Erythroblast (primary cell): ENCODE data around the gene IMPDH1.

Source experiments
- DNase-seq, 2 experiments: peaks; one replicate each; lab custom pipeline; 2025; lab: John Stamatoyannopoulos, UW
- GATA1 ChIP-seq: IDR thresholded peaks from 2 replicates; pipeline ENCODE4 v1.6.1; 2011; ENCODE audit warnings: low read depth, mild to moderate bottlenecking, control low read depth, low read length, moderate library complexity
- POLR2A ChIP-seq: IDR thresholded peaks from 2 replicates; pipeline ENCODE4 v1.6.1; 2011; ENCODE audit warnings: mild to moderate bottlenecking, low read length

IMPDH1 gene

GRCh38 chr7:128390871-128391565 lies 18.8 kb downstream of the IMPDH1 start:
- no peak for TF ChIP-seq GATA1
- no peak for TF ChIP-seq POLR2A
- DNase-seq, result no peak

- no peak for TF ChIP-seq GATA1
- TF ChIP-seq POLR2A, result no peak
- no peak for DNase-seq
Measured at GRCh38 chr7:128389618-128390329, 20.0 kb downstream of the IMPDH1 start.

- no peak for DNase-seq
- TF ChIP-seq POLR2A (no peak), GATA1 (no peak)
Measured at GRCh38 chr7:128389085-128389617, 20.6 kb downstream of the IMPDH1 start.

DNA sequence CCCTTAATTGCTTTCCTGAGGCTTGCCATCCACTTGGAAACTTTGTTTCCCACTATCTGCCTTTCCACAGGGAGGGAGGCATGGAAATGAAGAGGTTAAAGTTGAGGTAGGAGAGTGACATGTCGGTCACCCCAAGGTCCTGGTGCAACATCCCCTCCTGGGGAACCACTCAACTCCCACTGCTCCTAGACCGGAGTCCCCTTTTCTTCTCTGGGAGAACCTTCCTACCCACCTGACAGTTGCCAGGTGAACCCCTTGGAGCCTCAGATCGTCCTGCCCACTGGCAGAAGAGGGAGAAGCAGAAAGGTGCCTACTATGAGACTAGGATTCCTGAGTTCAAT lies 21.7 kb downstream of the IMPDH1 start:
- no peak for DNase-seq
- TF ChIP-seq GATA1 (no peak), POLR2A (no peak)

DNA sequence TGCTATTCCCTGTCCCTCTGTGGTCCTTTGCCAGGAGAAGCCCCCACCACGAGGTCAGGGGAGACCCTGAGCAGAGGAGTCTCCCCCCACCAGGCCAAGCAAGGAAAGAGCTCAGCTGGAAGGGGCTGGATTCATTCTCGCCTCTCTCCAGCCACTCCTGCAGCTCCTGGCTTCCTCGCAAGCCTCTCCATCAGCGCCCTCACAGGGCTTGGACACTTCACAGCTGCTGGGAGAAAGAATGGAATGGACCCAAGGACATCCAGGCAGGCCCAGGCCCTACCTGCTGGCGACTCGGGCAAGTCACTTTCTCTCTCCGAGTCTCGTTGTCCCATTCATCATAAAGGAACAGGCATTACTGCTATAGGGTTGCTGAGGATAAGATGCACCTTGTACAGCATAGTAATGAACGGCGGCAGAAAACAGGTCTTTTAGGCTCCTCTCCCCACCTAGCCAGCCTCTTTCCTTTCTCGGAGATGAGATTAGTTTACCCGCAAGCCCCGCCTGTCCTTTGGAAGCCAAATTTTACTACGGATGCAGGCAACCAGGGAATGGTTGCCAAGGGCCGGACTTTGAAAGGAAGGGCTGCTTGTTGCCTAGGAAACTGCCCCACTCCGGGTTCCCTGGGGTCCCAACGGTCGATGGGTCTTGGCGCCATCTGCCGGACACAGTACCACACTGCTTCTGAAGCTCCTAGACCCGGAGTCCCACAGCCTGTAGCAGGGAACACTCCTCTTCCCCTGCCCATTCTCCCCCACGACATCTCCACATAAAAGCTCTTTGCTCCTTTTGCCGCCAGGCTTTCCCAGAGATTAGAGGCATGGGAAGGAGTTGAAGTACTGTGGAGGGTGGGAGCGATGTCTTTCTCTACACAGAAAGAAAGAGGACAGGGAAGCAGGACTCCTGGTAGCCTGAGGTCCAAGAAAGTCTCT lies 22.3 kb downstream of the IMPDH1 start:
- DNase-seq, result peak; percentile 51 to 71
- TF ChIP-seq GATA1 (no peak), POLR2A (no peak)

GRCh38 chr7:128385988-128386925 lies 23.5 kb downstream of the IMPDH1 start:
- DNase-seq, result no peak
- TF ChIP-seq POLR2A, result no peak
- no peak for TF ChIP-seq GATA1

- no peak for TF ChIP-seq POLR2A
- no peak for TF ChIP-seq GATA1
Measured at GRCh38 chr7:128384726-128385125, 25.1 kb downstream of the IMPDH1 start.

DNA sequence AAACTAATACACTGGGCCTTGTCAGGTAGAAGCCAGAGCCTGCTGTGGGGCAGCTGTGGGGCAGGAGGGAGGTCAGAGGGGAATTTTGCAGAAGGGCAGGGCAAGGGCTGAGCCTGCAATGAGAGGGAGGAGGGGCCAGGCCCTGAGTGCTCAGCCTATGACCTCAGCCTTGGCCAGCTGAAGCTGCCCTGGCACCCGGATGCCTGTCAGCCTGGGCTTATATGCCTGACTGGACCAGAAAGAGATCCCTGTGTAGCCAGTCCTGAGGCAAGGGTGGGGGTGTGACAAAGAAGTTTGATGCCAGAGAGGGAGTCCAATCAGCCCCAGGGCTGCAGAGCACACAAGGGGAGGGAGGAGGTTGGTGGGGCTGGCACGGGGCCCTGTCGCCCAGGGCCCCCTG lies 26.0 kb downstream of the IMPDH1 start:
- DNase-seq, result no peak
- TF ChIP-seq POLR2A (no peak), GATA1 (no peak)

More at GRCh38 chr7:128384726-128385125, 25.1 kb downstream of the IMPDH1 start:
- no peak for DNase-seq

DNA sequence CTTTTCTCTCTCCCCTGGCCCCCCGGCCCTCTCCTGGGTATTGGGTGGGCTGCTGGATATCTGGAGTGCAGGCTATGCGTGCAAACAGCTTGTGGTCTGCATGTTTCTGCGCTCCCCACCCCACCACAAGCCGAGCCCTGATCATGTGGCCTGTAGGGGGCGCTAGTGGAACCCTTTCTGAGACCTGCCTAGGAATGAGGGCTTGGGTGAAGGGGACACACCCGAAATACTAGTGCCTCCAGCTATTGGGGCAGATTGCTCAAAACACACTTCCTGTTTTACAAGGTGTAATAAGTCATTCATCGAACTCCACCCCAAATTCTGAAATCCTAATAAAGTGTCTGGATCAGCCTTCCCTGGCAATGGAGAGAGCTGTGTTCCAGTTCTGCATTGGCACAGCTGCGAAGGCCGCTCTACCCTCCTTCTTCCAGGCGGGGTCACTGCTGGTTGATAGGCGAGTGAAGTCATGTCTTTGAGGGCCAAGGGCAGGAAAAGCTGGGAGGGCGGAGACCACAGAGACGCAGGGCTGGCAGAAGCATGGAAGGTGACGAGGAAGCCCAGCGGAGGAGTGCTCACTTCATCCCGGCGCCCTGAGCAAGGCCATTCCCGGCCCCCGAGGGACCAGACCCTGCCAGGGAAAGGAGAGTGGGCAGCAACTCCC lies 28.5 kb downstream of the IMPDH1 start:
- DNase-seq, result peak; percentile 47 to 64
- TF ChIP-seq POLR2A, result no peak
- TF ChIP-seq GATA1, result no peak

DNA sequence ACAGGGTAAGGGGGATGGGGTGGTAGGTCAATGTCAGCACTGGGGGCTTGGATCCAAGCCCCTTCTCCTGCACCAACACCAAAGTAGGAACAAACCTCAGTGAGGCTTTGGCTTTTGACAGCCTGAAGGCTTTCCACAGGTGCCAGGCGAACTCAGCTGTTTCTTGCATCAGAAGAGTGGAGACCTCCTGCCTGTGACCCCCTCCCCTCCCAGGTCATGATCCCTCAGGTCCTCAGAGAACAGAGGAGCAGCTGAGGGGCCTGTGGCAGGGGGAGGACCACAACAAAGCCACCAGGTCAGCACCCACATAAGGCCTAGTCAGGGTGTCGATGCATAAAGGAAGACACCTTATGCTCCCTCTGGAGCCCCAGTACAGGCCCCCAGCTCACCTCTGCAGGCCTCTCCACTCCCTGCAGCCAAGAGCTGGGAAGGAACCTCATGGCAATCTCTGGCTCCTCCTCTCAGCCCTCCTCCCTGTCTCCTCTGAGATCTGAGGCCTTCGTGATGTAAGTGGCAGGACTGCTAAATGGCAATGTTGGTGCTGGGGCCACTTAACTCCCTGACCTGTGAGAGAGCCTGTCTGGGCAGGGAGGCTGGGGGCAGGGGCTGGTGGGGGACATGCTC lies 29.2 kb downstream of the IMPDH1 start:
- no peak for DNase-seq
- TF ChIP-seq GATA1 (no peak), POLR2A (no peak)

DNA sequence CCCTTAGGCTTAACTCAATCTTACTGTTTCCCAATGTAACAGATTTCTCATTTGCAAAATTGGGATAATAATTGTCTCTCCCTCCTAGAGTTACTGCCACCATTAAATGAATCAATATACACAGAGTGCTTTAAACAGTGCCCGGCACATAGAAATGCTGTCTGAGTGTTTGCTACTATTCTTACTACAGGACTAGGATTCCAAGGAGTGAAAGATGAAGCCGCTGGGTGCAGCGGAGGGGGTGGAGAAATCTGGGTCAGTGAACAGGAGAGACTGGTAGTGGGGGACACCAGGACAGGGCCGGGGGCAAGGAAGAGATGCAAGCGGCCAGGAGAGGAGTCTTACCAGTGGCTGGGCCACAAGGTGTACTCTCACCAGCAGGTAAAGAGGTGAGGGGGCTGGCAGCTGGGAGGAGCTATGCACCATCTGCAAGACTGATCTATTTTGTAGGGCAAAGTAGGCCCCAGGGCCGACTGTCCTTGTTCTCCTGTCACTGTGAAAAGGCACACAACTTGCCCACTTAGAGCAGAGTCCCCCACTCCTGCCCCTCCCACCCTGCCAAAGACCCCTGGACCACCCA lies 29.8 kb downstream of the IMPDH1 start:
- TF ChIP-seq GATA1 (no peak), POLR2A (no peak)
- no peak for DNase-seq
